Central memory CD8-positive, alpha-beta T cell (primary cell): Measurements from ENCODE around the gene SMYD4.
"Not testable (repeated sequence)": the region's sequence is repeated elsewhere in the genome, so short reads cannot be mapped to it uniquely, and the experiment has no call there.

Source experiments
- ATAC-seq: fragments of 150-1000 bp; cut with Tn5 transposase; replicated peaks from 2 replicates; pipeline ENCODE4 v1.10.0; 2022; ENCODE audit warnings: mild to moderate bottlenecking, moderate FRiP score, moderate number of reproducible peaks; ENCODE audit not compliant: poor library complexity, severe bottlenecking; ENCODE audit errors: extremely low read depth
- DNase-seq, 2 donors: peaks; one replicate each; pipeline ENCODE4 v3.0.0; 2021; ENCODE audit warnings: low spot score in 2 of 2
- H3K27ac Mint-ChIP-seq: one replicate; pipeline ENCODE4 v1.8.0; 2022; ENCODE audit warnings: low read depth, mild to moderate bottlenecking, moderate library complexity, mixed read lengths
- H3K27me3 Mint-ChIP-seq: one replicate; pipeline ENCODE4 v1.8.0; 2022; ENCODE audit warnings: mixed read lengths
- H3K36me3 Mint-ChIP-seq: one replicate; pipeline ENCODE4 v1.8.0; 2022; ENCODE audit warnings: mild to moderate bottlenecking, moderate library complexity, mixed read lengths; ENCODE audit not compliant: insufficient read depth
- H3K4me1 Mint-ChIP-seq: one replicate; pipeline ENCODE4 v1.8.0; 2022; ENCODE audit warnings: mixed read lengths
- H3K4me3 Mint-ChIP-seq: one replicate; pipeline ENCODE4 v1.8.0; 2022; ENCODE audit warnings: mild to moderate bottlenecking, moderate library complexity, mixed read lengths
- H3K9me3 Mint-ChIP-seq: one replicate; pipeline ENCODE4 v1.8.0; 2022; ENCODE audit warnings: mixed read lengths

The SMYD4 gene

GRCh38 chr17:1787301-1787902 lies 42.3 kb downstream of the SMYD4 start:
- ATAC-seq (no peak), DNase-seq (no peak)
- no peaks in the 10 kb centered on the region for H3K27me3 Mint-ChIP-seq
- H3K27ac Mint-ChIP-seq, result no peak overlapping the region
- peaks cover 5% of the 10 kb centered on the region for H3K4me1 Mint-ChIP-seq
- no peak overlapping the region for H3K4me3 Mint-ChIP-seq
- no peaks in the 10 kb centered on the region for H3K9me3 Mint-ChIP-seq
- H3K36me3 Mint-ChIP-seq, result peaks cover 45% of the 10 kb centered on the region

DNA sequence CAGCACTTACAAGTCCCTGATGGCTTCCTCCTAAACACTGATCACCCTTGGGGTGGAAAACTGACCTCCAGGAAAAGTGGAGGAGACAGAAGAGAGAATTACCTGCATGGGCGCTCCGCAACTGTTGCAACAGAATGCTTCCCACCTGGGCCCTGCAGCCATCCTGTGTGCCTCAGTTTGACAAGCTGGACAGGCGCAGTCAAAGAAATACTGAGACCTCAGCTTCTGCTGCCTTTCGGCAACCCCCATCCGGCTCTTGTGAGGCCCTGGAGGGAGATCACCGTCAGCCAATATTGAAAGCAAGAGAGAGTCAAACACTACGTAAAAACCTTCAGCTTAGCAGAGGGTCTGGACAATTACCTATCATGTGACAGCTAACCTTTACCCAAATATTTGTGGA lies 43.0 kb downstream of the SMYD4 start:
- H3K4me3 Mint-ChIP-seq, result no peak overlapping the region

GRCh38 chr17:1785930-1786329 lies 43.8 kb downstream of the SMYD4 start:
- Mint-ChIP-seq H3K4me3 (no peak overlapping the region), H3K36me3 (peaks cover 49% of the 10 kb centered on the region), H3K27me3 (no peaks in the 10 kb centered on the region), H3K9me3 (no peaks in the 10 kb centered on the region), H3K27ac (no peak overlapping the region), H3K4me1 (no peaks in the 10 kb centered on the region)
- ATAC-seq, result no peak
- DNase-seq, result no peak

More for the DNA sequence above, 43.0 kb downstream of the SMYD4 start:
- peaks cover 5% of the 10 kb centered on the region for H3K4me1 Mint-ChIP-seq
- H3K27me3 Mint-ChIP-seq, result no peaks in the 10 kb centered on the region
- peaks cover 47% of the 10 kb centered on the region for H3K36me3 Mint-ChIP-seq
- ATAC-seq, result no peak
- no peak overlapping the region for H3K27ac Mint-ChIP-seq
- DNase-seq, result no peak
- H3K9me3 Mint-ChIP-seq, result no peaks in the 10 kb centered on the region

DNA sequence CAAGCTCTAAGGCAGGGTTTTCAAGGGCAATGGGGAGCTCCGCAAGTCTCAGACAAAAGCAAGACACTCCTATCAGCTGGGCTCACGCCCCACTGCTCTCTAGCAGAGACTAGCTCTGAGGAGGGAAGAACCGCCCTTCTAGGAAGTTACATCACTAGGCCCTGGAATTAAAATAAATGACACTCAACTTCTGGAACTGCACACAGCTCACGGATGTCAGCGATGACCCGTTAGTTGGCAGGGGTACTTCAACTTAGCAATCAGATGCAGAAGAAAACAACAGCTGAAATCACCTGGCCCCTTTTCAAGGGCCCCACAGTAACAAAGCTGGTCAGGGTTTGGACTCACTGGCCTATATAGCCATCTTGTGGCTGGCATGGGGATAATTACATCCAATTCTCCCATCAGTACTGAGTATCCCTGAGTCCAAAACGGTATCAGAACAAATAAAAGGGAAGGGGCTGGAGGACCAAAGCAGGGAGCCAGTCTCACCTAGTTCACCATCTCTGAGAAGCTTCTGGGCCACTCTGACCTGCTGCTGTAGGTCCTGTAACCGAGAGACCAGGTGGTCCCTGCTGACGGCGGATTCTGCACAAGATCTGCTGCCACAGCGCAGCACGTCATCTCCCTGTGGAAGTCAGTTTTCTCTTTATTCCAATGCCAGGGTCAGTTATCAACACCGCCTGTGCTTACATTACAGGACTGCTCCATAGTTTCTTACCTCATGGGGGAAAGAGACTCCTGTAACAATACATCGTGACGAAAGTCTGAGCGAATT lies 45.7 kb downstream of the SMYD4 start:
- Mint-ChIP-seq H3K4me3 (no peak overlapping the region), H3K27ac (no peak overlapping the region), H3K9me3 (no peaks in the 10 kb centered on the region), H3K36me3 (peaks cover 52% of the 10 kb centered on the region), H3K4me1 (no peaks in the 10 kb centered on the region), H3K27me3 (no peaks in the 10 kb centered on the region)
- ATAC-seq (no peak), DNase-seq (no peak)

GRCh38 chr17:1783271-1783670 lies 46.4 kb downstream of the SMYD4 start:
- DNase-seq, result no peak
- H3K4me1 Mint-ChIP-seq, result no peaks in the 10 kb centered on the region

GRCh38 chr17:1782171-1782567 lies 47.5 kb downstream of the SMYD4 start:
- DNase-seq, result no peak
- ATAC-seq, result no peak
- Mint-ChIP-seq H3K36me3 (peaks cover 50% of the 10 kb centered on the region), H3K27ac (no peak overlapping the region), H3K9me3 (no peaks in the 10 kb centered on the region), H3K4me1 (no peaks in the 10 kb centered on the region), H3K27me3 (no peaks in the 10 kb centered on the region), H3K4me3 (no peak overlapping the region)

More at GRCh38 chr17:1783271-1783670, 46.4 kb downstream of the SMYD4 start:
- ATAC-seq, result no peak
- H3K36me3 Mint-ChIP-seq, result peaks cover 50% of the 10 kb centered on the region
- no peaks in the 10 kb centered on the region for H3K27me3 Mint-ChIP-seq
- no peak overlapping the region for H3K27ac Mint-ChIP-seq
- no peak overlapping the region for H3K4me3 Mint-ChIP-seq
- H3K9me3 Mint-ChIP-seq, result no peaks in the 10 kb centered on the region

GRCh38 chr17:1779571-1780131 lies 50.1 kb downstream of the SMYD4 start:
- ATAC-seq (no peak), DNase-seq (no peak)
- Mint-ChIP-seq H3K27me3 (no peaks in the 10 kb centered on the region), H3K9me3 (no peaks in the 10 kb centered on the region), H3K36me3 (peaks cover 33% of the 10 kb centered on the region), H3K4me1 (no peaks in the 10 kb centered on the region), H3K4me3 (no peak overlapping the region), H3K27ac (no peak overlapping the region)

GRCh38 chr17:1776857-1777256 lies 52.8 kb downstream of the SMYD4 start:
- no peaks in the 10 kb centered on the region for H3K27me3 Mint-ChIP-seq
- no peak for DNase-seq
- no peak for ATAC-seq
- no peak overlapping the region for H3K27ac Mint-ChIP-seq
- H3K4me1 Mint-ChIP-seq, result no peaks in the 10 kb centered on the region
- peaks cover 17% of the 10 kb centered on the region for H3K36me3 Mint-ChIP-seq
- no peak overlapping the region for H3K4me3 Mint-ChIP-seq
- H3K9me3 Mint-ChIP-seq, result no peaks in the 10 kb centered on the region

GRCh38 chr17:1776328-1776727 lies 53.4 kb downstream of the SMYD4 start:
- no peak overlapping the region for H3K27ac Mint-ChIP-seq
- ATAC-seq, result no peak
- no peaks in the 10 kb centered on the region for H3K27me3 Mint-ChIP-seq
- H3K4me1 Mint-ChIP-seq, result peaks cover 3% of the 10 kb centered on the region
- H3K9me3 Mint-ChIP-seq, result no peaks in the 10 kb centered on the region
- no peak overlapping the region for H3K4me3 Mint-ChIP-seq
- peaks cover 15% of the 10 kb centered on the region for H3K36me3 Mint-ChIP-seq
- DNase-seq, result no peak

GRCh38 chr17:1774390-1775176 lies 55.1 kb downstream of the SMYD4 start:
- H3K27ac Mint-ChIP-seq, result no peak overlapping the region

GRCh38 chr17:1773696-1774181 lies 56.0 kb downstream of the SMYD4 start:
- DNase-seq, result no peak
- Mint-ChIP-seq H3K9me3 (no peaks in the 10 kb centered on the region), H3K36me3 (peaks cover 12% of the 10 kb centered on the region), H3K27me3 (no peaks in the 10 kb centered on the region), H3K4me3 (no peak overlapping the region), H3K27ac (no peak overlapping the region), H3K4me1 (peaks cover 13% of the 10 kb centered on the region)
- no peak for ATAC-seq

More at GRCh38 chr17:1774390-1775176, 55.1 kb downstream of the SMYD4 start:
- H3K36me3 Mint-ChIP-seq, result peaks cover 14% of the 10 kb centered on the region
- H3K9me3 Mint-ChIP-seq, result no peaks in the 10 kb centered on the region
- no peaks in the 10 kb centered on the region for H3K27me3 Mint-ChIP-seq
- H3K4me1 Mint-ChIP-seq, result peaks cover 11% of the 10 kb centered on the region
- ATAC-seq, result no peak
- H3K4me3 Mint-ChIP-seq, result no peak overlapping the region
- DNase-seq, result no peak

GRCh38 chr17:1773000-1773695 lies 56.6 kb downstream of the SMYD4 start:
- Mint-ChIP-seq H3K4me1 (peaks cover 13% of the 10 kb centered on the region), H3K36me3 (peaks cover 12% of the 10 kb centered on the region), H3K27ac (peak overlapping the region; percentile 44)
- H3K4me3 Mint-ChIP-seq, DNase-seq, H3K27me3 Mint-ChIP-seq, ATAC-seq, H3K9me3 Mint-ChIP-seq: not testable (repeated sequence)
